H1 (cell line): Measurements from ENCODE around the gene NALF2.

Source experiments
- CTCF ChIP-seq, 3 experiments: IDR thresholded peaks; 1 replicate in 2 of 3; 2 replicates in 1 of 3; pipeline versions ENCODE4 v1.5.1 to v1.6.1; 2011; ENCODE audit warnings: low read length in 3 of 3, mild to moderate bottlenecking in 3 of 3, inconsistent platforms in 2 of 3, low read depth in 1 of 3, moderate library complexity in 1 of 3; ENCODE audit not compliant: insufficient read depth in 1 of 3; ENCODE audit errors: control extremely low read depth in 1 of 3
- POLR2A ChIP-seq, 2 experiments: IDR thresholded peaks; 1 replicate in 1 of 2; 2 replicates in 1 of 2; pipeline ENCODE4 v1.6.1; 2011; ENCODE audit warnings: low read depth in 2 of 2, low read length in 2 of 2, mild to moderate bottlenecking in 2 of 2; ENCODE audit errors: control extremely low read depth in 1 of 2
- POLR2AphosphoS5 ChIP-seq: IDR thresholded peaks from 2 replicates; pipeline ENCODE4 v1.6.1; 2011; ENCODE audit warnings: low read depth, low read length
- RAD21 ChIP-seq, 2 experiments: IDR thresholded peaks in 1 of 2; conservative IDR thresholded peaks in 1 of 2; 2 replicates each; pipeline ENCODE4 v1.6.1; 2011; ENCODE audit warnings: low read depth in 2 of 2, low read length in 2 of 2, improper control_type of control experiment in 1 of 2, inconsistent platforms in 1 of 2, mild to moderate bottlenecking in 1 of 2, moderate library complexity in 1 of 2
- SIN3A ChIP-seq, 2 experiments: IDR thresholded peaks in 1 of 2; conservative IDR thresholded peaks in 1 of 2; 2 replicates each; pipeline ENCODE4 v1.6.1; 2011 to 2012; ENCODE audit warnings: low read length in 2 of 2, improper control_type of control experiment in 1 of 2, low read depth in 1 of 2, mild to moderate bottlenecking in 1 of 2

DNA sequence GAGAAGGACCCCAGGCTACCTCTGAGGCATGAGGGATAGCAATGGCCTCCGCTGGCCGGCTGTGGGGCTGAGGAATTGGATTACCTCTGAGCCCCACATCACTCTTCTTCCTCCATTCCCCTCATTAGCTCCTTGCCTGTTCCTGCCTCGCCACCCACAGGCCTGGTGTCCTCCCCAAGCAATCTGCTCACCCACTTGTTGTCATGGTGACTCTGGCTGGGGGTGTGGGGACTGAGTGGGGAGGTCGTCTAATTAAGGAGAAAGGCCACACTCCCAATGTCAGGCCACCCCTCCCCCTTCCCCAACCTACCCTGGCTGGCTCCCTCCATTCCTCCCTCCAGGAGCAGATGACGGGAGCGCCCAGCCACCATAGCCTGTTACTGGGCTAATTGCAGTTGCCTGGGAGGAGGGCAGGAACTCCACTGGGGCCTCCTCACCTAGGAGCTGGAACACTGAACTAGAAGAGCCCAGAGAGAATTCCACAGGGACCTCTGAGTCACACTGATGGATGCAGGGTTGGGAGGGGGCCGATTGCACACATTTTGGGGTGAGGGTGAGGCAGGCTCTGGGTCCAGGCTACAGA is 20.7 kb downstream of the NALF2 start:
- no peak for TF ChIP-seq CTCF (IDR thresholded peaks at IDR 0.05; ENCODE audit: control extremely low read depth in 1 of 3, insufficient read depth in 1 of 3, low read depth in 1 of 3, low read length in 3 of 3)
- TF ChIP-seq POLR2A (IDR thresholded peaks at IDR 0.05; ENCODE audit: control extremely low read depth in 1 of 2, low read depth in 2 of 2, low read length in 2 of 2) = no peak
- TF ChIP-seq RAD21 (IDR thresholded peaks at IDR 0.05 in 1 of 2, conservative IDR thresholded peaks at IDR 0.05 in 1 of 2; ENCODE audit: low read depth in 2 of 2, low read length in 2 of 2) = no peak
- TF ChIP-seq SIN3A (conservative IDR thresholded peaks at IDR 0.05 in 1 of 2, IDR thresholded peaks at IDR 0.05 in 1 of 2; ENCODE audit: low read depth in 1 of 2, low read length in 2 of 2) = no peak
- no peak for TF ChIP-seq POLR2AphosphoS5
